ENCODE measurements around the gene GDPD1. TPM values are rescaled to one million over a fixed set of nuclear protein-coding genes. Genes with fewer than 3 reads are reported as not detected.

GDPD1 gene
- total and polyA plus RNA-seq, 9 donors = 1.0 to 2.6 (median 1.5) TPM

- WGBS, 3 donors = 84 to 87% (median 86%) methylated on average over 3 of the region's 3 CpGs
These were observed 10.5 kb downstream of the GDPD1 start for GRCh38 chr17:59230764-59231163.

GRCh38 chr17:59234631-59235030 is 14.3 kb downstream of the GDPD1 start:
- no peaks in the 10 kb centered on the region for H3K27me3 ChIP-seq
- no peak for DNase-seq
- H3K9me3 ChIP-seq = no peaks in the 10 kb centered on the region
- no peak overlapping the region for H3K27ac ChIP-seq
- TF ChIP-seq POLR2A (IDR thresholded peaks at IDR 0.05) = no peak
- TF ChIP-seq CTCF (IDR thresholded peaks at IDR 0.05) = no peak
- TF ChIP-seq EP300 (IDR thresholded peaks at IDR 0.05) = no peak
- H3K36me3 ChIP-seq = no peaks in the 10 kb centered on the region
- intact Hi-C loops (cut with DNase I) = no loop called here
- H3K4me1 ChIP-seq (ENCODE audit: insufficient read depth) = no peaks in the 10 kb centered on the region
- no peak overlapping the region for H3K4me3 ChIP-seq

More at GRCh38 chr17:59230764-59231163, 10.5 kb downstream of the GDPD1 start:
- Histone ChIP-seq H3K4me3 (no peak overlapping the region), H3K4me1 (ENCODE audit: insufficient read depth) (no peaks in the 10 kb centered on the region), H3K27ac (no peak overlapping the region), H3K36me3 (no peaks in the 10 kb centered on the region), H3K27me3 (no peaks in the 10 kb centered on the region), H3K9me3 (no peaks in the 10 kb centered on the region)
- DNase-seq = no peak
- no peak for TF ChIP-seq CTCF (IDR thresholded peaks at IDR 0.05)
- TF ChIP-seq POLR2A (IDR thresholded peaks at IDR 0.05) = no peak
- TF ChIP-seq EP300 (IDR thresholded peaks at IDR 0.05) = no peak
- intact Hi-C loops (cut with DNase I) = no loop called here

GRCh38 chr17:59238906-59239305 is 18.6 kb downstream of the GDPD1 start:
- no peak overlapping the region for H3K4me3 ChIP-seq
- no peak for DNase-seq

GRCh38 chr17:59244081-59244480 is 23.8 kb downstream of the GDPD1 start:
- TF ChIP-seq EP300 (IDR thresholded peaks at IDR 0.05) (no peak), POLR2A (IDR thresholded peaks at IDR 0.05) (no peak), CTCF (IDR thresholded peaks at IDR 0.05) (no peak)
- 88 to 91% (median 90%) methylated on average over 6 of the region's 6 CpGs for WGBS, 3 donors
- no peaks in the 10 kb centered on the region for H3K9me3 ChIP-seq
- H3K27ac ChIP-seq = no peak overlapping the region
- intact Hi-C loops (cut with DNase I) = no loop called here
- no peaks in the 10 kb centered on the region for H3K4me1 ChIP-seq (ENCODE audit: insufficient read depth)
- no peak overlapping the region for H3K4me3 ChIP-seq
- no peak for DNase-seq
- H3K36me3 ChIP-seq = no peaks in the 10 kb centered on the region
- H3K27me3 ChIP-seq = no peaks in the 10 kb centered on the region

More at GRCh38 chr17:59238906-59239305, 18.6 kb downstream of the GDPD1 start:
- Histone ChIP-seq H3K27me3 (no peaks in the 10 kb centered on the region), H3K4me1 (ENCODE audit: insufficient read depth) (no peaks in the 10 kb centered on the region), H3K36me3 (no peaks in the 10 kb centered on the region), H3K9me3 (no peaks in the 10 kb centered on the region), H3K27ac (no peak overlapping the region)
- intact Hi-C loops (cut with DNase I) = no loop called here
- TF ChIP-seq EP300 (IDR thresholded peaks at IDR 0.05) (no peak), CTCF (IDR thresholded peaks at IDR 0.05) (no peak), POLR2A (IDR thresholded peaks at IDR 0.05) (no peak)
- WGBS, 3 donors = 93 to 95% (median 95%) methylated on average over 2 of the region's 2 CpGs
